HEK293T (cell line): ENCODE results near the gene IRF8.

Experiments
- BHLHE40 ChIP-seq: fragments of 450-650 bp; IDR thresholded peaks from 2 replicates; pipeline ENCODE4 v1.6.1; 2016; ENCODE audit warnings: mild to moderate bottlenecking, moderate library complexity, borderline replicate concordance
- CTBP1 ChIP-seq: fragments of 450-650 bp; IDR thresholded peaks from 2 replicates; pipeline ENCODE4 v1.6.1; 2016; ENCODE audit warnings: borderline replicate concordance
- ELF4 ChIP-seq: fragments of 450-650 bp; IDR thresholded peaks from 2 replicates; pipeline ENCODE4 v1.6.1; 2017; ENCODE audit warnings: antibody characterized with exemption
- L3MBTL2 ChIP-seq: fragments of 450-650 bp; conservative IDR thresholded peaks from 2 replicates; pipeline ENCODE4 v1.6.1; 2016; ENCODE audit warnings: mild to moderate bottlenecking
- LEF1 ChIP-seq: fragments of 450-650 bp; IDR thresholded peaks from 2 replicates; pipeline ENCODE4 v1.6.1; 2017; ENCODE audit warnings: mild to moderate bottlenecking, borderline replicate concordance
- NFRKB ChIP-seq: fragments of 450-650 bp; IDR thresholded peaks from 2 replicates; pipeline ENCODE4 v1.6.1; 2016; ENCODE audit warnings: mild to moderate bottlenecking, moderate library complexity
- SP1 ChIP-seq: fragments of 450-650 bp; IDR thresholded peaks from 2 replicates; pipeline ENCODE4 v1.6.1; 2017
- TARDBP ChIP-seq: fragments of 450-650 bp; IDR thresholded peaks from 2 replicates; pipeline ENCODE4 v1.6.1; 2016

DNA sequence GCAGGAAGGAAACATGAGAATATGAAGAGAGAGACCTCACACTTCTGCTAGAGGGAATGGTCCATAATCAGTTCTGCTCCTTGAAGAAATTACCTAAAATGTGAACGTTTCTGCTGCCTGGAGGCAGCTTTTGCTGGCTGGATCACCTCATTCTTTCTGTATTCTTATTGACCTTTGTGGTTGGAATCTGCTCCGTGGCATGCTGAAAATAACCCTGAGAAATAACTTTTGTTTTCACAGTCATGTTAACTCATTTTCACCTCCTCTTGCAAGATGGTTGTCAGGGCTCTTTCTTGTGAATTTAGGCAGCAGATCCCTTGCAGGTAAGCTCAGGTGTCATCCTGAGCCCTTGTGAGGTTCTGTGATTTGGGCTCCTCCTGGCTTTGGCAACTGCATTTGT lies 70.2 kb downstream of the IRF8 start:
- TF ChIP-seq BHLHE40 (no peak), ELF4 (no peak), SP1 (no peak), TARDBP (no peak), L3MBTL2 (no peak), NFRKB (no peak), LEF1 (no peak), CTBP1 (no peak)
